Psoas muscle (tissue), 8 donors: ENCODE data around the gene MED15. TPM values are rescaled to one million over a fixed set of nuclear protein-coding genes. Genes with fewer than 3 reads are reported as not detected.

ENCODE experiments used
- ATAC-seq, 4 donors: fragments of 200-7000 bp; cut with Tn5 transposase; one replicate each; pipeline ENCODE4 v1.9.1; 2020; ENCODE audit warnings: moderate library complexity in 3 of 4, mild to moderate bottlenecking in 2 of 4
- DNase-seq, 2 donors: peaks; one replicate each; pipeline ENCODE4 v3.0.0-alpha.2; 2020
- H3K27ac ChIP-seq: fragments of 200-600 bp; one replicate; pipeline ENCODE4 v1.8.0; 2022
- H3K27me3 ChIP-seq, 3 donors: fragments of 200-600 bp in 1 of 3; one replicate each; pipeline versions ENCODE4 v1.6.1 to v1.8.0; 2013 to 2022; ENCODE audit warnings: low read length in 2 of 3, mild to moderate bottlenecking in 2 of 3, moderate library complexity in 1 of 3; ENCODE audit not compliant: insufficient read depth in 3 of 3
- H3K36me3 ChIP-seq, 2 donors: fragments of 200-600 bp in 1 of 2; one replicate each; pipeline versions ENCODE4 v1.6.1 to v1.8.0; 2013 to 2022; ENCODE audit warnings: low read depth in 1 of 2, mild to moderate bottlenecking in 1 of 2, moderate library complexity in 1 of 2; ENCODE audit not compliant: insufficient read depth in 1 of 2
- H3K4me1 ChIP-seq: fragments of 200-600 bp; one replicate; pipeline ENCODE4 v1.8.0; 2022
- H3K4me3 ChIP-seq: fragments of 200-600 bp; one replicate; pipeline ENCODE4 v1.8.0; 2022; ENCODE audit warnings: mild to moderate bottlenecking
- H3K9me3 ChIP-seq: fragments of 200-600 bp; one replicate; pipeline ENCODE4 v1.8.0; 2022
- CTCF ChIP-seq: fragments of 200-600 bp; IDR thresholded peaks from one replicate; pipeline ENCODE4 v1.8.0; 2022; ENCODE audit warnings: antibody characterized with exemption
- WGBS, 3 donors: extraction: QIAGEN DNeasy Blood & Tissue Kit; methylation state at CpG; one replicate each; pipeline versions ENCODE4 v1.1.6 to v1.1.7; 2013; 5-methylcytosine and 5-hydroxymethylcytosine counted together
- intact Hi-C, 2 donors: fragments of 100-400 bp; cut with DNase I; formaldehyde crosslinking; loops; one replicate each; pipeline versions ENCODE4 v1.11.0 to v1.14.2; 2022
- polyA plus RNA-seq, 3 donors: library from polyadenylated mRNA; stranded (reverse); fragments of 200-250 nt; gene quantifications; one replicate each; pipeline ENCODE4 v1.2.3, GENCODE V29; 2013
- total RNA-seq, 4 donors: library from RNA; stranded (reverse); fragmentation: NEBNext Ultra II Directional in 2 of 4; extraction: Animal tissue kit (Norgen Biotek cat#: 25700) in 2 of 4; gene quantifications; one replicate each; pipeline versions ENCODE4 v1.2.1 to v1.2.4, GENCODE V29; 2021 to 2023
- donor health status: healthy with polysubstance abuse.
- donor health status: DM: no; HTN: no; CAD: no; lungs with moderate emphysema.
- donor health status: Bipolar disorder and iron deficiency.
- donor health status: healthy.
- donor health status: DM: yes; HTN: yes; CAD: no.
- donor health status: DM: no; HTN: no; CAD: no.
- donor health status: DM: no; HTN: no; CAD: no.
- donor health status: DM: yes; HTN: yes; CAD: no.

MED15 gene
- total and polyA plus RNA-seq, 7 donors: 33.8 to 94.8 (median 59.7) TPM

GRCh38 chr22:20519558-20519957 lies 12.1 kb downstream of the MED15 start:
- Histone ChIP-seq H3K27me3 (no peaks in the 10 kb centered on the region), H3K4me3 (no peak overlapping the region), H3K27ac (no peak overlapping the region), H3K9me3 (no peaks in the 10 kb centered on the region), H3K36me3 (peaks cover 5 to 24% of the 10 kb centered on the region in 2 donors), H3K4me1 (peaks cover 38% of the 10 kb centered on the region)
- ATAC-seq (no peak), DNase-seq (no peak)
- 61 to 68% (median 65%) methylated on average over 4 of the region's 4 CpGs for WGBS, 3 donors
- intact Hi-C loops: loop anchor here (5.0 kb wide), 1 partner anchor 33 kb away; no protein-coding TSS in a partner anchor
- no peak for TF ChIP-seq CTCF

DNA sequence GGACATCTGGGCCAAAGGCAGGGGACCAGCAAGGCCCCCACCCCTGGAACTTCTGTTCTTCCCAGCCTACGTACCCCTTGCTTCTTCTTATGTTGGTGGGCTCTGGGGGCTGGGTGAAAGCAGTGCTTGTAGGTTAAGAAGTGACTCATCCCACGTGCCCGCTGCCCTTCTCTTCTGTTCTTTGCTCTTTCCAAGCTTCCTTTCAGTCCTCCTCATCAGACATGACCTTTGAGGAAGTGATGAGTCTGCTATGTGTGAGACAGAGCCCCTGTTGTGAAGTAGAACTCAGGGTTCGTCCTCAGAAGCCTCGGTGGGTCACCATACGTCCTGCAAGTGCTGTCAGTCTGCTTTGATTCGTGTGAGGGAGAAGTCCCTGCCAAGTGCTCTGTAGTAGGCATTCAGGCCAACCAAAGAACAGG lies 12.7 kb downstream of the MED15 start:
- DNase-seq (no peak), ATAC-seq (no peak)
- H3K27me3 ChIP-seq: no peaks in the 10 kb centered on the region
- intact Hi-C loops: no loop called here
- H3K4me3 ChIP-seq: no peak overlapping the region
- peaks cover 5 to 24% of the 10 kb centered on the region in 2 donors for H3K36me3 ChIP-seq
- WGBS, 3 donors: 70 to 84% (median 73%) methylated on average over 7 of the region's 7 CpGs
- H3K9me3 ChIP-seq: no peaks in the 10 kb centered on the region
- no peak overlapping the region for H3K27ac ChIP-seq
- TF ChIP-seq CTCF: no peak
- H3K4me1 ChIP-seq: peaks cover 33% of the 10 kb centered on the region

- no peak for DNase-seq
- Histone ChIP-seq H3K4me3 (no peak overlapping the region), H3K27me3 (no peaks in the 10 kb centered on the region), H3K36me3 (peaks cover 5 to 24% of the 10 kb centered on the region in 2 donors), H3K27ac (no peak overlapping the region), H3K9me3 (no peaks in the 10 kb centered on the region), H3K4me1 (peaks cover 22% of the 10 kb centered on the region)
- no peak for ATAC-seq
- no peak for TF ChIP-seq CTCF
- intact Hi-C loops: no loop called here
- 79 to 86% (median 81%) methylated on average over 11 of the region's 11 CpGs for WGBS, 3 donors
These were observed 15.0 kb downstream of the MED15 start for GRCh38 chr22:20522134-20523004.

- intact Hi-C loops: no loop called here
- DNase-seq (no peak), ATAC-seq (peak; percentile 70 to 80 (median 72))
- Histone ChIP-seq H3K36me3 (peaks cover 5 to 30% of the 10 kb centered on the region in 2 donors), H3K27ac (peak overlapping the region; percentile 34), H3K4me1 (peaks cover 21% of the 10 kb centered on the region), H3K27me3 (no peaks in the 10 kb centered on the region), H3K9me3 (no peaks in the 10 kb centered on the region), H3K4me3 (no peak overlapping the region)
- WGBS, 3 donors: 43 to 54% (median 47%) methylated on average over 7 of the region's 7 CpGs
- TF ChIP-seq CTCF: no peak
These were observed 15.9 kb downstream of the MED15 start for GRCh38 chr22:20523086-20523983.
